Measurements from ENCODE around the gene PIEZO1. TPM values are rescaled to one million over a fixed set of nuclear protein-coding genes. Genes with fewer than 3 reads are reported as not detected.

Gene PIEZO1
- total and polyA plus RNA-seq, 10 of the 15 experiments (the other 5 are each of a cell fraction or from before 2014, with no cell fraction given): 1.3 to 169 (median 33.4) TPM

GRCh38 chr16:88784074-88784855 lies 755 bp downstream of the PIEZO1 start (continued):
- TF ChIP-seq IKZF1 (conservative IDR thresholded peaks at IDR 0.05) (peak; percentile 62), FOS (IDR thresholded peaks at IDR 0.05; ENCODE audit: borderline replicate concordance, extremely low read depth, insufficient read length) (no peak), ZNF384 (IDR thresholded peaks at IDR 0.05; ENCODE audit: borderline replicate concordance, low read depth, low read length) (peak; percentile 52; the same call in 1 of the 2 replicates), E2F4 (IDR thresholded peaks at IDR 0.05; ENCODE audit: low read depth, low read length) (no peak), CBX5 (IDR thresholded peaks at IDR 0.05; ENCODE audit: low read depth) (0 out of 2 replicates have a peak, but pooled peaks have one; percentile 10), CHD1 (IDR thresholded peaks at IDR 0.05; ENCODE audit: low read depth, low read length) (0 out of 2 replicates have a peak, but pooled peaks have one; percentile 66), CTCF (IDR thresholded peaks at IDR 0.05 in 2 of 3, conservative IDR thresholded peaks at IDR 0.05 in 1 of 3; ENCODE audit: control insufficient read depth in 2 of 3, extremely low read depth in 1 of 3, insufficient read depth in 1 of 3, low read depth in 3 of 3, low read length in 3 of 3) (peak; percentile 45 to 64 (median 49))

Data from GM12878 (cell line).